A549 (cell line): Measurements from ENCODE around the gene LRRC40. TPM values are rescaled to one million over a fixed set of nuclear protein-coding genes. Genes with fewer than 3 reads are reported as not detected.

Experiments
- ATAC-seq, 2 experiments: fragments of 200-7000 bp in 1 of 2; fragments of >200 bp in 1 of 2; cut with Nextera tagmentation in 1 of 2; cut with Tn5 transposase in 1 of 2; 3 replicates each; pipeline versions ENCODE4 v1.8.0 to v1.9.1; 2018 to 2020; ENCODE audit warnings: mild to moderate bottlenecking in 1 of 2, moderate library complexity in 1 of 2
- CTCF ChIA-PET: fragments of 300-600 bp; sonication (Branson Sonifier 250); formaldehyde crosslinking; extraction: SDS; loops from one replicate; lab custom pipeline; 2021; ENCODE audit warnings: antibody characterized with exemption, inconsistent platforms; lab: Yijun Ruan, JAX
- POLR2A ChIA-PET: fragments of 350-600 bp; formaldehyde crosslinking; extraction: SDS; loops from one replicate; lab custom pipeline; 2021; ENCODE audit warnings: antibody characterized with exemption, inconsistent platforms; lab: Yijun Ruan, JAX
- DNase-seq, 2 experiments: peaks; one replicate each; pipeline versions ENCODE4 v3.0.0 to v3.0.0-alpha.2; 2011 to 2016; ENCODE audit warnings: low read depth in 1 of 2, low spot score in 1 of 2
- FAIRE-seq: peaks from 2 replicates; lab custom pipeline; 2011; peaks lifted over from hg19 to GRCh38; lab: Jason Lieb, UNC
- H3K27ac ChIP-seq, 2 experiments: fragments of >200 bp; sonication (Bioruptor Twin); formaldehyde crosslinking; 3 replicates each; pipeline ENCODE4 v1.5.1; 2016 to 2017
- H3K4me1 ChIP-seq: fragments of >200 bp; sonication (Bioruptor Twin); formaldehyde crosslinking; 3 replicates; pipeline ENCODE4 v1.6.1; 2016
- H3K4me2 ChIP-seq: fragments of >200 bp; sonication (Bioruptor Twin); formaldehyde crosslinking; 3 replicates; pipeline ENCODE4 v1.6.1; 2016
- H3K4me3 ChIP-seq: fragments of >200 bp; sonication (Bioruptor Twin); formaldehyde crosslinking; 3 replicates; pipeline ENCODE4 v1.5.1; 2016
- H3K9me3 ChIP-seq: fragments of >200 bp; sonication (Bioruptor Twin); formaldehyde crosslinking; 3 replicates; pipeline ENCODE4 v1.6.1; 2016
- BCL3 ChIP-seq: fragments of >200 bp; sonication (Bioruptor Twin); formaldehyde crosslinking; IDR thresholded peaks from 3 replicates; pipeline ENCODE4 v1.6.1; 2016
- CEBPB ChIP-seq, 2 experiments: fragments of >200 bp in 1 of 2; sonication (Bioruptor Twin) in 1 of 2; formaldehyde crosslinking in 1 of 2; IDR thresholded peaks; 2 replicates each; pipeline ENCODE4 v1.6.1; 2012 to 2016
- CHD2 ChIP-seq: fragments of 150-350 bp; IDR thresholded peaks from 2 replicates; pipeline ENCODE4 v1.6.1; 2014; ENCODE audit warnings: low read length; ENCODE audit not compliant: partially characterized antibody
- CTCF ChIP-seq: fragments of >200 bp; sonication (Bioruptor Twin); formaldehyde crosslinking; IDR thresholded peaks from 3 replicates; pipeline ENCODE4 v1.5.1; 2016
- E2F6 ChIP-seq: IDR thresholded peaks from 2 replicates; pipeline ENCODE4 v1.6.1; 2012; ENCODE audit warnings: low read depth, borderline replicate concordance
- EP300 ChIP-seq, 2 experiments: fragments of >200 bp; sonication (Bioruptor Twin); formaldehyde crosslinking; IDR thresholded peaks; 2 replicates in 1 of 2; 3 replicates in 1 of 2; pipeline ENCODE4 v1.6.1; 2016 to 2017
- FOSL2 ChIP-seq, 2 experiments: fragments of 450-650 bp in 1 of 2; fragments of >200 bp in 1 of 2; sonication (Bioruptor Twin) in 1 of 2; formaldehyde crosslinking; IDR thresholded peaks; 2 replicates each; pipeline versions ENCODE4 v1.5.0 to v1.6.1; 2016 to 2020; ENCODE audit warnings: mild to moderate bottlenecking in 1 of 2, moderate library complexity in 1 of 2
- GATA3 ChIP-seq: IDR thresholded peaks from 2 replicates; pipeline ENCODE4 v1.6.1; 2012; ENCODE audit warnings: borderline replicate concordance
- HDAC2 ChIP-seq: fragments of 200-600 bp; sonication (generic); IDR thresholded peaks from 2 replicates; pipeline ENCODE4 v1.6.1; 2016
- HOXA7 ChIP-seq: fragments of 250-450 bp; sonication (Bioruptor Pico); IDR thresholded peaks from 2 replicates; pipeline ENCODE4 v1.5.0; 2020; ENCODE audit warnings: mild to moderate bottlenecking, moderate library complexity
- HOXB5 ChIP-seq: fragments of 250-450 bp; sonication (Bioruptor Pico); IDR thresholded peaks from 2 replicates; pipeline ENCODE4 v1.5.0; 2020; ENCODE audit warnings: mild to moderate bottlenecking, moderate library complexity
- JUNB ChIP-seq: fragments of >200 bp; sonication (Bioruptor Twin); formaldehyde crosslinking; IDR thresholded peaks from 2 replicates; pipeline ENCODE4 v1.6.1; 2016
- NR3C1 ChIP-seq: fragments of >200 bp; sonication (Bioruptor Twin); formaldehyde crosslinking; IDR thresholded peaks from 3 replicates; pipeline ENCODE4 v1.6.1; 2017
- RCOR1 ChIP-seq: fragments of 150-350 bp; IDR thresholded peaks from 2 replicates; pipeline ENCODE4 v1.6.1; 2014; ENCODE audit warnings: antibody characterized with exemption, low read length, low read depth
- RNF2 ChIP-seq: fragments of 200-600 bp; sonication (generic); IDR thresholded peaks from 2 replicates; pipeline ENCODE4 v1.6.1; 2016; ENCODE audit warnings: low read depth, mild to moderate bottlenecking, antibody characterized with exemption, moderate library complexity, borderline replicate concordance
- SREBF2 ChIP-seq: fragments of 450-650 bp; IDR thresholded peaks from 2 replicates; pipeline ENCODE4 v1.6.1; 2014; ENCODE audit warnings: mild to moderate bottlenecking, moderate library complexity
- ZFP36 ChIP-seq: fragments of 450-650 bp; IDR thresholded peaks from 2 replicates; pipeline ENCODE4 v1.6.1; 2014; ENCODE audit warnings: borderline replicate concordance; ENCODE audit not compliant: partially characterized antibody
- ZNF302 ChIP-seq: fragments of 250-450 bp; sonication (Bioruptor Pico); IDR thresholded peaks from 2 replicates; pipeline ENCODE4 v1.9.0; 2021; ENCODE audit warnings: inconsistent platforms, mild to moderate bottlenecking, moderate library complexity
- ZSCAN20 ChIP-seq: fragments of 250-450 bp; sonication (Bioruptor Pico); IDR thresholded peaks from 2 replicates; pipeline ENCODE4 v1.8.0; 2022; ENCODE audit warnings: mild to moderate bottlenecking, moderate library complexity
- WGBS: methylation state at CpG from one replicate; pipeline ENCODE4 v1.1.6; 2017; ENCODE audit errors: missing lambda C conversion rate; 5-methylcytosine and 5-hydroxymethylcytosine counted together
- polyA plus RNA-seq, 4 experiments: library from polyadenylated mRNA; depleted of rRNA in 3 of 4; stranded (reverse); fragments of >200 nt; fragmentation: RNase III in 1 of 4; extraction: RNeasy Plus Mini Kit Qiagen cat#74134 plus additional on column Dnase treatment in 1 of 4; gene quantifications; 2 replicates in 3 of 4; 3 replicates in 1 of 4; pipeline ENCODE4 v1.2.3, GENCODE V29; 2011 to 2017
- TF ChIP-seq, protein P1 (sequence below): fragments of 150-350 bp; IDR thresholded peaks from 2 replicates; pipeline ENCODE4 v1.6.1; 2014; ENCODE audit warnings: low read depth, mild to moderate bottlenecking, low read length
- TF ChIP-seq, protein P2 (sequence below): fragments of 250-450 bp; sonication (Bioruptor Pico); IDR thresholded peaks from 2 replicates; pipeline ENCODE4 v1.5.0; 2020; ENCODE audit warnings: low read depth, mild to moderate bottlenecking, moderate library complexity
- TF ChIP-seq, protein P3 (sequence below): IDR thresholded peaks from 2 replicates; pipeline ENCODE4 v1.6.1; 2012

The LRRC40 gene
- polyA plus RNA-seq, 2 of the 4 experiments (the other 2 are of a cell fraction): 10.6 to 25.3 TPM

GRCh38 chr1:70204600-70204999 is 779 bp downstream of the LRRC40 start:
- Histone ChIP-seq H3K4me3 (peak overlapping the region; percentile 84), H3K9me3 (no peaks in the 10 kb centered on the region), H3K4me1 (peaks cover 13% of the 10 kb centered on the region; the same call in 2 of the 3 replicates), H3K4me2 (peak overlapping the region; percentile 92), H3K27ac (peak overlapping the region; percentile 86 to 97)
- TF ChIP-seq, protein P1, sequence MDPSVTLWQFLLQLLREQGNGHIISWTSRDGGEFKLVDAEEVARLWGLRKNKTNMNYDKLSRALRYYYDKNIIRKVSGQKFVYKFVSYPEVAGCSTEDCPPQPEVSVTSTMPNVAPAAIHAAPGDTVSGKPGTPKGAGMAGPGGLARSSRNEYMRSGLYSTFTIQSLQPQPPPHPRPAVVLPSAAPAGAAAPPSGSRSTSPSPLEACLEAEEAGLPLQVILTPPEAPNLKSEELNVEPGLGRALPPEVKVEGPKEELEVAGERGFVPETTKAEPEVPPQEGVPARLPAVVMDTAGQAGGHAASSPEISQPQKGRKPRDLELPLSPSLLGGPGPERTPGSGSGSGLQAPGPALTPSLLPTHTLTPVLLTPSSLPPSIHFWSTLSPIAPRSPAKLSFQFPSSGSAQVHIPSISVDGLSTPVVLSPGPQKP: no peak
- TF ChIP-seq RCOR1 (no peak), SREBF2 (no peak), CEBPB (IDR thresholded peaks at IDR 0.05) (no peak), GATA3 (no peak), E2F6 (no peak), JUNB (no peak)
- TF ChIP-seq, protein P2, sequence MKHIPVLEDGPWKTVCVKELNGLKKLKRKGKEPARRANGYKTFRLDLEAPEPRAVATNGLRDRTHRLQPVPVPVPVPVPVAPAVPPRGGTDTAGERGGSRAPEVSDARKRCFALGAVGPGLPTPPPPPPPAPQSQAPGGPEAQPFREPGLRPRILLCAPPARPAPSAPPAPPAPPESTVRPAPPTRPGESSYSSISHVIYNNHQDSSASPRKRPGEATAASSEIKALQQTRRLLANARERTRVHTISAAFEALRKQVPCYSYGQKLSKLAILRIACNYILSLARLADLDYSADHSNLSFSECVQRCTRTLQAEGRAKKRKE (CRISPR knock-in tag): no peak
- FAIRE-seq (no peak), DNase-seq (no peak), ATAC-seq (no peak; a peak in 1 of 6 replicates)
- POLR2A ChIA-PET: interaction anchor here (2.8 kb wide), 1 partner anchor 17 kb away, joined by 15 read pairs; the partner anchor contains the start of gene SRSF11
- CTCF ChIA-PET: no interaction called here
- WGBS: 3% methylated on average over 4 of the region's 4 CpGs

DNA sequence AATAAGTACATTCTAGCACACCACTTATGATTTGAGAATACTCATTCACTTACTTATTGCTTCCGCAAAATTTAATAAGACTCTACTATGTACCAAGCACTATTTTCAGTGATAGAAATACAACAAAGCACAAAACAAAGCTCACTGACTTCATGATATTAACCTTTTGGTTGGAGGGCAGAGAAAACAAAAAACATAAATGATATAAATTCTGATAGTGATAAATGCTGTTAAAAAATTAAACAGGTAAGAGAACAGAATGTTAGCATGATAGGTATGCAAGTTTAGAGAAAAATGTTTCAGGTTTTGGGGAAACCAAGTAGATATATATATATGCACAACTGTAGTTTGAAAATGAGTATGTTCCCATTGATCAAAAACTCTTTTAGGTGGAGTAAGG is 1.2 kb downstream of the LRRC40 start:
- H3K4me1 ChIP-seq: peaks cover 13% of the 10 kb centered on the region; the same call in 2 of the 3 replicates
- CTCF ChIA-PET: no interaction called here
- FAIRE-seq (no peak), DNase-seq (no peak), ATAC-seq (no peak)
- H3K4me2 ChIP-seq: peak overlapping the region; percentile 92
- no peaks in the 10 kb centered on the region for H3K9me3 ChIP-seq
- TF ChIP-seq RNF2 (no peak), HOXA7 (CRISPR knock-in tag) (no peak), CHD2 (no peak), BCL3 (no peak), ZNF302 (CRISPR knock-in tag) (no peak), EP300 (IDR thresholded peaks at IDR 0.05) (no peak)
- TF ChIP-seq, protein P2 (CRISPR knock-in tag): no peak
- 97% methylated on average over 1 of the region's 1 CpG for WGBS
- no peak overlapping the region for H3K27ac ChIP-seq
- H3K4me3 ChIP-seq: peak overlapping the region; percentile 84
- POLR2A ChIA-PET: interaction anchor here (2.8 kb wide), 1 partner anchor 17 kb away, joined by 15 read pairs; the partner anchor contains the start of gene SRSF11

- Histone ChIP-seq H3K27ac (no peak overlapping the region), H3K4me2 (no peak overlapping the region), H3K4me1 (peaks cover 9% of the 10 kb centered on the region; the same call in 2 of the 3 replicates), H3K4me3 (no peak overlapping the region), H3K9me3 (no peaks in the 10 kb centered on the region)
- WGBS: 61% methylated on average over 2 of the region's 2 CpGs
- TF ChIP-seq ZFP36 (no peak), RNF2 (no peak), CTCF (no peak), NR3C1 (no peak), CHD2 (no peak), HDAC2 (no peak), ZSCAN20 (CRISPR knock-in tag) (no peak), EP300 (IDR thresholded peaks at IDR 0.05) (no peak), ZNF302 (CRISPR knock-in tag) (no peak), FOSL2 (IDR thresholded peaks at IDR 0.05) (no peak), FOSL2 (CRISPR knock-in tag; IDR thresholded peaks at IDR 0.05) (no peak), HOXB5 (CRISPR knock-in tag) (no peak)
- TF ChIP-seq, protein P1: no peak
- TF ChIP-seq, protein P3, sequence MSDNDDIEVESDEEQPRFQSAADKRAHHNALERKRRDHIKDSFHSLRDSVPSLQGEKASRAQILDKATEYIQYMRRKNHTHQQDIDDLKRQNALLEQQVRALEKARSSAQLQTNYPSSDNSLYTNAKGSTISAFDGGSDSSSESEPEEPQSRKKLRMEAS: no peak
- CTCF ChIA-PET: no interaction called here
- DNase-seq: no peak
- ATAC-seq: no peak
- POLR2A ChIA-PET: no interaction called here
- no peak for FAIRE-seq
These were observed 3.1 kb downstream of the LRRC40 start for GRCh38 chr1:70202173-70202758.
